Astrocyte (in vitro differentiated cells and primary cell): ENCODE data around the gene LRIG1. TPM values are rescaled to one million over a fixed set of nuclear protein-coding genes. Genes with fewer than 3 reads are reported as not detected.

Experiments used
- DNase-seq: peaks from one replicate; pipeline ENCODE4 v3.0.0-alpha.2; 2010; ENCODE audit warnings: low read depth
- FAIRE-seq: peaks from 2 replicates; lab custom pipeline; 2011; peaks lifted over from hg19 to GRCh38; lab: Jason Lieb, UNC
- H2AFZ ChIP-seq: 2 replicates; pipeline ENCODE4 v1.6.0; 2012; ENCODE audit warnings: low read depth, low read length, inconsistent platforms
- H3K27ac ChIP-seq: 2 replicates; pipeline ENCODE4 v1.5.1; 2011; ENCODE audit warnings: low read depth, low read length, inconsistent platforms
- H3K27me3 ChIP-seq: 2 replicates; pipeline ENCODE4 v1.6.0; 2011; ENCODE audit warnings: low read length, inconsistent platforms; ENCODE audit not compliant: insufficient read depth
- H3K36me3 ChIP-seq: 2 replicates; pipeline ENCODE4 v1.5.1; 2011; ENCODE audit warnings: low read length, inconsistent platforms; ENCODE audit not compliant: insufficient read depth
- H3K4me1 ChIP-seq: 2 replicates; pipeline ENCODE4 v1.5.1; 2011; ENCODE audit warnings: low read length, inconsistent platforms; ENCODE audit not compliant: insufficient read depth
- H3K4me2 ChIP-seq: 2 replicates; pipeline ENCODE4 v1.6.0; 2012; ENCODE audit warnings: low read length, inconsistent platforms
- H3K4me3 ChIP-seq: 2 replicates; pipeline ENCODE4 v1.5.1; 2011; ENCODE audit warnings: low read depth, mild to moderate bottlenecking, low read length, inconsistent platforms; ENCODE audit not compliant: insufficient read depth
- H3K79me2 ChIP-seq: 2 replicates; pipeline ENCODE4 v1.6.0; 2012; ENCODE audit warnings: mild to moderate bottlenecking, low read length, inconsistent platforms; ENCODE audit not compliant: insufficient read depth
- H3K9ac ChIP-seq: 2 replicates; pipeline ENCODE4 v1.6.0; 2012; ENCODE audit warnings: mild to moderate bottlenecking, low read length, inconsistent platforms
- H3K9me3 ChIP-seq: 2 replicates; pipeline ENCODE4 v1.5.1; 2012; ENCODE audit warnings: low read depth, mild to moderate bottlenecking, low read length, inconsistent platforms; ENCODE audit not compliant: insufficient read depth
- H4K20me1 ChIP-seq: 2 replicates; pipeline ENCODE4 v1.6.0; 2012; ENCODE audit warnings: low read length, inconsistent platforms; ENCODE audit not compliant: insufficient read depth
- H3K27ac Mint-ChIP-seq: one replicate; pipeline ENCODE4 v1.8.0; 2021; ENCODE audit warnings: mild to moderate bottlenecking, mixed read lengths; ENCODE audit not compliant: unreplicated experiment
- H3K27me3 Mint-ChIP-seq: one replicate; pipeline ENCODE4 v1.8.0; 2021; ENCODE audit warnings: low read depth, mixed read lengths; ENCODE audit not compliant: unreplicated experiment
- H3K36me3 Mint-ChIP-seq: one replicate; pipeline ENCODE4 v1.8.0; 2021; ENCODE audit warnings: low read depth, mixed read lengths; ENCODE audit not compliant: unreplicated experiment
- H3K4me1 Mint-ChIP-seq: one replicate; pipeline ENCODE4 v1.8.0; 2021; ENCODE audit warnings: low read depth, mixed read lengths; ENCODE audit not compliant: unreplicated experiment
- H3K4me3 Mint-ChIP-seq: one replicate; pipeline ENCODE4 v1.8.0; 2021; ENCODE audit warnings: mild to moderate bottlenecking, moderate library complexity, mixed read lengths; ENCODE audit not compliant: unreplicated experiment
- H3K9me3 Mint-ChIP-seq: one replicate; pipeline ENCODE4 v1.8.0; 2021; ENCODE audit warnings: mild to moderate bottlenecking, mixed read lengths; ENCODE audit not compliant: unreplicated experiment
- EZH2 ChIP-seq: IDR thresholded peaks from 2 replicates; pipeline ENCODE4 v1.6.1; 2012; ENCODE audit warnings: mild to moderate bottlenecking, low read length, inconsistent platforms; ENCODE audit not compliant: insufficient read depth
- total RNA-seq: library from RNA; stranded (reverse); gene quantifications from 2 replicates; pipeline ENCODE4 v1.2.1, GENCODE V29; 2021
- TF ChIP-seq, protein P1 (sequence below): IDR thresholded peaks from 2 replicates; pipeline ENCODE4 v1.5.1; 2011; ENCODE audit warnings: low read depth, mild to moderate bottlenecking, inconsistent platforms, low read length, moderate library complexity; ENCODE audit not compliant: insufficient read depth

LRIG1 gene
- total RNA-seq, 1 donor from 2014 or later = 39.7 TPM

DNA sequence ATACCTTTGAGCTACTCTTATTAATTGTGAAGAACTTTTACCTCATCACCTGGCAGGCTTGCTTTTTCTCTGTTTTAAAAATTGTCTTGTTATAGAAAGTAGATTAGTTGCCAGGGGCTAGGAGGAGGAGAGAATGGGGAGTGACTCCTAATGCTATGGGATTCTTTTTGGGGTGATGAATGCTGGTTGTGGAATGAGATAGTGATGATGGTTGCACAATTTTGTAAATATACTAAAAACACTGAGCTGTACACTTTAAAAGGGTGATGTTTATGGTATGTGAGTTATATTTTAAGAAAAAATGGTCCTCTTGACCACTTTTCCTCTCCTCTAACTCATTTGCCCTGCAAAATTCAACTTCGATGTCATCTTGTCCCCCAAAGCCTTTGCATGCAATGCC, 31.8 kb upstream of the LRIG1 start:
- no peaks in the 10 kb centered on the region for H3K27me3 Mint-ChIP-seq
- Histone ChIP-seq H3K36me3 (no peaks in the 10 kb centered on the region), H3K4me2 (no peak overlapping the region), H3K9me3 (no peaks in the 10 kb centered on the region), H2AFZ (no peak overlapping the region), H3K4me1 (no peaks in the 10 kb centered on the region), H3K27ac (no peak overlapping the region), H3K79me2 (no peaks in the 10 kb centered on the region), H3K9ac (no peak overlapping the region), H4K20me1 (no peaks in the 10 kb centered on the region), H3K4me3 (no peak overlapping the region), H3K27me3 (no peaks in the 10 kb centered on the region)
- FAIRE-seq = no peak
- peaks cover 5% of the 10 kb centered on the region for H3K9me3 Mint-ChIP-seq
- H3K4me1 Mint-ChIP-seq = no peaks in the 10 kb centered on the region
- H3K27ac Mint-ChIP-seq = no peak overlapping the region
- H3K36me3 Mint-ChIP-seq = no peaks in the 10 kb centered on the region
- DNase-seq = no peak
- H3K4me3 Mint-ChIP-seq = no peak overlapping the region
- TF ChIP-seq, protein P1, sequence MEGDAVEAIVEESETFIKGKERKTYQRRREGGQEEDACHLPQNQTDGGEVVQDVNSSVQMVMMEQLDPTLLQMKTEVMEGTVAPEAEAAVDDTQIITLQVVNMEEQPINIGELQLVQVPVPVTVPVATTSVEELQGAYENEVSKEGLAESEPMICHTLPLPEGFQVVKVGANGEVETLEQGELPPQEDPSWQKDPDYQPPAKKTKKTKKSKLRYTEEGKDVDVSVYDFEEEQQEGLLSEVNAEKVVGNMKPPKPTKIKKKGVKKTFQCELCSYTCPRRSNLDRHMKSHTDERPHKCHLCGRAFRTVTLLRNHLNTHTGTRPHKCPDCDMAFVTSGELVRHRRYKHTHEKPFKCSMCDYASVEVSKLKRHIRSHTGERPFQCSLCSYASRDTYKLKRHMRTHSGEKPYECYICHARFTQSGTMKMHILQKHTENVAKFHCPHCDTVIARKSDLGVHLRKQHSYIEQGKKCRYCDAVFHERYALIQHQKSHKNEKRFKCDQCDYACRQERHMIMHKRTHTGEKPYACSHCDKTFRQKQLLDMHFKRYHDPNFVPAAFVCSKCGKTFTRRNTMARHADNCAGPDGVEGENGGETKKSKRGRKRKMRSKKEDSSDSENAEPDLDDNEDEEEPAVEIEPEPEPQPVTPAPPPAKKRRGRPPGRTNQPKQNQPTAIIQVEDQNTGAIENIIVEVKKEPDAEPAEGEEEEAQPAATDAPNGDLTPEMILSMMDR = no peak
- TF ChIP-seq EZH2 = no peak

DNA sequence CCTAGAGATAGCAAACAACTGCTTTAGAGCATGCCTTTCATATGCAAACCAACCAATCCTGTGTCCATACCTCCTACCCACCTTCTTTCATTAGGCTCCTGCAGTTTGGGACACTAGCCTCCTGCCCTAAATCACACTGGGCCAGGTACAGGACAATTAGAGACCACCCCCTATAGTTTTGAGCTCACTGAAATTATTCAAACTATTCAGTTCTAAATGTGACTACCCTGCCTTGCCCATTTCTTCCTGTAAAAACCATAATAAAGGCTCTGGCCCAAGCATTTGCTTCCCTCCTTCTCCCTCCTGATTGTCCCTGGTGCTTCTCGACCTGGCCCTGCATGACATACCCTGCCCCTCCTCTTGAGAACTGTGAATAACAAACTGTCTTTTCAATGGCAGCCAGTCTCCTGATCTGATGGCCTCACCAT, 31.4 kb upstream of the LRIG1 start:
- no peaks in the 10 kb centered on the region for H3K4me1 ChIP-seq
- no peak overlapping the region for H2AFZ ChIP-seq
- Mint-ChIP-seq H3K27me3 (no peaks in the 10 kb centered on the region), H3K9me3 (peaks cover 5% of the 10 kb centered on the region), H3K27ac (no peak overlapping the region), H3K36me3 (no peaks in the 10 kb centered on the region), H3K4me3 (no peak overlapping the region), H3K4me1 (no peaks in the 10 kb centered on the region)
- H3K36me3 ChIP-seq = no peaks in the 10 kb centered on the region
- H3K27me3 ChIP-seq = no peaks in the 10 kb centered on the region
- no peak overlapping the region for H3K4me2 ChIP-seq
- H3K9ac ChIP-seq = no peak overlapping the region
- DNase-seq (no peak), FAIRE-seq (no peak)
- H4K20me1 ChIP-seq = no peaks in the 10 kb centered on the region
- H3K9me3 ChIP-seq = no peaks in the 10 kb centered on the region
- no peaks in the 10 kb centered on the region for H3K79me2 ChIP-seq
- H3K27ac ChIP-seq = no peak overlapping the region
- TF ChIP-seq, protein P1 = no peak
- TF ChIP-seq EZH2 = no peak
- no peak overlapping the region for H3K4me3 ChIP-seq

DNA sequence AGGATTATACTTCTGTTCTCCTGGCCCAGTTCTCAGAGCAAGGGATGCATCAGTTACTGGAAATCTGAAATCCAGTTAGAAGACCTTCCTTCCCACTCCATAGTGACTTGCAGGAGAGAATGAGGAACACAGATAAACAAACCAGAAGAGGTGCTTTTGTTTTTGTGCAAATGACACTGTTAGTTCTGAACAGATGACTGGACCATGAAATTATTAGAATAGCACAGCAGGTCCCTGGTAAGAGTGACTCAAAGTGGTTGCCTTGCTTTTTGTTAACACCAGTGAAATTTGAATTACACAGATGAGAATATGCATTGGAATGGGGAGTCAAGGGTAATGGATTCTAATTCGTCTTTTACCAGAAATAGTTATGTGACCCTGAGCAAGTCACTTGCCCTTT, 30.4 kb upstream of the LRIG1 start:
- Histone ChIP-seq H4K20me1 (no peaks in the 10 kb centered on the region), H3K27ac (no peak overlapping the region), H3K4me1 (no peaks in the 10 kb centered on the region), H3K79me2 (no peaks in the 10 kb centered on the region), H3K9me3 (no peaks in the 10 kb centered on the region), H3K27me3 (no peaks in the 10 kb centered on the region), H3K9ac (no peak overlapping the region), H3K4me3 (no peak overlapping the region), H3K4me2 (no peak overlapping the region), H3K36me3 (no peaks in the 10 kb centered on the region), H2AFZ (no peak overlapping the region)
- no peak for DNase-seq
- no peak overlapping the region for H3K4me3 Mint-ChIP-seq
- no peaks in the 10 kb centered on the region for H3K27me3 Mint-ChIP-seq
- TF ChIP-seq EZH2 = no peak
- TF ChIP-seq, protein P1 = no peak
- no peaks in the 10 kb centered on the region for H3K36me3 Mint-ChIP-seq
- no peak for FAIRE-seq
- H3K9me3 Mint-ChIP-seq = peaks cover 5% of the 10 kb centered on the region
- H3K27ac Mint-ChIP-seq = no peak overlapping the region
- H3K4me1 Mint-ChIP-seq = no peaks in the 10 kb centered on the region
